Measurements from ENCODE around the gene ERVK3-1. TPM values are rescaled to one million over a fixed set of nuclear protein-coding genes. Genes with fewer than 3 reads are reported as not detected.

ERVK3-1 gene
- total RNA-seq, 1 experiment from 2014 or later: 84.0 TPM

GRCh38 chr19:58350871-58351557 lies 45.8 kb downstream of the ERVK3-1 start:
- in situ Hi-C loops (cut with HindIII; ENCODE audit: low pct_unique_long_range_greater_than_20kb, low sequenced_read_pairs) (no loop called here), intact Hi-C loops (cut with micrococcal nuclease; ENCODE audit: unreplicated experiment) (no loop called here)
- ATAC-seq: no peak
- H3K9me3 ChIP-seq (ENCODE audit: control insufficient read depth, insufficient read depth, low read depth, low read length): no peaks in the 10 kb centered on the region
- CTCF ChIA-PET: interaction anchor here (0.6 to 0.7 kb wide), 2 partner anchors 67 to 797 kb away, joined by 5 to 8 read pairs; no protein-coding TSS in a partner anchor
- TF ChIP-seq, protein P1, sequence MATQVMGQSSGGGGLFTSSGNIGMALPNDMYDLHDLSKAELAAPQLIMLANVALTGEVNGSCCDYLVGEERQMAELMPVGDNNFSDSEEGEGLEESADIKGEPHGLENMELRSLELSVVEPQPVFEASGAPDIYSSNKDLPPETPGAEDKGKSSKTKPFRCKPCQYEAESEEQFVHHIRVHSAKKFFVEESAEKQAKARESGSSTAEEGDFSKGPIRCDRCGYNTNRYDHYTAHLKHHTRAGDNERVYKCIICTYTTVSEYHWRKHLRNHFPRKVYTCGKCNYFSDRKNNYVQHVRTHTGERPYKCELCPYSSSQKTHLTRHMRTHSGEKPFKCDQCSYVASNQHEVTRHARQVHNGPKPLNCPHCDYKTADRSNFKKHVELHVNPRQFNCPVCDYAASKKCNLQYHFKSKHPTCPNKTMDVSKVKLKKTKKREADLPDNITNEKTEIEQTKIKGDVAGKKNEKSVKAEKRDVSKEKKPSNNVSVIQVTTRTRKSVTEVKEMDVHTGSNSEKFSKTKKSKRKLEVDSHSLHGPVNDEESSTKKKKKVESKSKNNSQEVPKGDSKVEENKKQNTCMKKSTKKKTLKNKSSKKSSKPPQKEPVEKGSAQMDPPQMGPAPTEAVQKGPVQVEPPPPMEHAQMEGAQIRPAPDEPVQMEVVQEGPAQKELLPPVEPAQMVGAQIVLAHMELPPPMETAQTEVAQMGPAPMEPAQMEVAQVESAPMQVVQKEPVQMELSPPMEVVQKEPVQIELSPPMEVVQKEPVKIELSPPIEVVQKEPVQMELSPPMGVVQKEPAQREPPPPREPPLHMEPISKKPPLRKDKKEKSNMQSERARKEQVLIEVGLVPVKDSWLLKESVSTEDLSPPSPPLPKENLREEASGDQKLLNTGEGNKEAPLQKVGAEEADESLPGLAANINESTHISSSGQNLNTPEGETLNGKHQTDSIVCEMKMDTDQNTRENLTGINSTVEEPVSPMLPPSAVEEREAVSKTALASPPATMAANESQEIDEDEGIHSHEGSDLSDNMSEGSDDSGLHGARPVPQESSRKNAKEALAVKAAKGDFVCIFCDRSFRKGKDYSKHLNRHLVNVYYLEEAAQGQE (IDR thresholded peaks at IDR 0.05; ENCODE audit: insufficient read depth in 1 of 2, low read depth in 2 of 2, low read length in 1 of 2): no peak
- TF ChIP-seq TCF7L2 (IDR thresholded peaks at IDR 0.05; ENCODE audit: low read depth, low read length): no peak
- TF ChIP-seq, protein P2, sequence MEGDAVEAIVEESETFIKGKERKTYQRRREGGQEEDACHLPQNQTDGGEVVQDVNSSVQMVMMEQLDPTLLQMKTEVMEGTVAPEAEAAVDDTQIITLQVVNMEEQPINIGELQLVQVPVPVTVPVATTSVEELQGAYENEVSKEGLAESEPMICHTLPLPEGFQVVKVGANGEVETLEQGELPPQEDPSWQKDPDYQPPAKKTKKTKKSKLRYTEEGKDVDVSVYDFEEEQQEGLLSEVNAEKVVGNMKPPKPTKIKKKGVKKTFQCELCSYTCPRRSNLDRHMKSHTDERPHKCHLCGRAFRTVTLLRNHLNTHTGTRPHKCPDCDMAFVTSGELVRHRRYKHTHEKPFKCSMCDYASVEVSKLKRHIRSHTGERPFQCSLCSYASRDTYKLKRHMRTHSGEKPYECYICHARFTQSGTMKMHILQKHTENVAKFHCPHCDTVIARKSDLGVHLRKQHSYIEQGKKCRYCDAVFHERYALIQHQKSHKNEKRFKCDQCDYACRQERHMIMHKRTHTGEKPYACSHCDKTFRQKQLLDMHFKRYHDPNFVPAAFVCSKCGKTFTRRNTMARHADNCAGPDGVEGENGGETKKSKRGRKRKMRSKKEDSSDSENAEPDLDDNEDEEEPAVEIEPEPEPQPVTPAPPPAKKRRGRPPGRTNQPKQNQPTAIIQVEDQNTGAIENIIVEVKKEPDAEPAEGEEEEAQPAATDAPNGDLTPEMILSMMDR (IDR thresholded peaks at IDR 0.05): no peak
- no peak for TF ChIP-seq POLR2AphosphoS5 (IDR thresholded peaks at IDR 0.05; ENCODE audit: low read depth, low read length)
- TF ChIP-seq SIN3A (IDR thresholded peaks at IDR 0.05; ENCODE audit: borderline replicate concordance, insufficient read depth, low read depth, low read length): no peak
- H3K4me3 ChIP-seq (ENCODE audit: low read depth in 2 of 2, low read length in 2 of 2): no peak overlapping the region
- H3K27me3 ChIP-seq (ENCODE audit: control insufficient read depth, insufficient read depth, low read length): no peaks in the 10 kb centered on the region
- no peak overlapping the region for H3K27ac ChIP-seq (ENCODE audit: low read length)
- no TSS peak for BruUV-seq (replicated peaks)
- peaks cover 8% of the 10 kb centered on the region; the same call in 1 of the 2 replicates for H3K4me1 ChIP-seq (ENCODE audit: control insufficient read depth, insufficient read depth, low read length)
- no peaks in the 10 kb centered on the region for H3K36me3 ChIP-seq (ENCODE audit: control insufficient read depth, insufficient read depth, low read length)
- POLR2A ChIA-PET: no interaction called here
- DNase-seq (ENCODE audit: low read depth, low spot score): no peak

DNA sequence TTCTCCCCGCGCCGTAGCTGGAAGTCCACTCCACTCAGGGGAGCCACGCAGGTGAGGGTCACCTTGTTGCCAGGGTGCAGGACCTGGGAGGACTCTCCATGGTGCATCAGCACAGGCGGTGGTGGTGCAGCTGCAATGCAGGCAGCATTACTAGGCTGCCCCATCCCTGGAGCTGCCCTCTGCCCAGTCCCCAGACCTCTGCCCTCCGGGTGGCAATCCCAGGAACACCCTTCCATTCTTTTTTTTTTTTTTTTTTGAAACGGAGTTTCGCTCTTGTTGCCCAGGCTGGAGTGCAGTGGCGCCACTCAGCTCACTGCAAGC lies 46.3 kb downstream of the ERVK3-1 start:
- POLR2A ChIA-PET: interaction anchor here (1.1 kb wide), 1 partner anchor 11 kb away, joined by 3 read pairs; the partner anchor contains the start of gene ZNF497
- intact Hi-C loops (cut with micrococcal nuclease; ENCODE audit: unreplicated experiment): no loop called here
- CTCF ChIA-PET: interaction anchor here (0.5 to 0.7 kb wide), 3 partner anchors 25 to 797 kb away, joined by 5 to 8 read pairs (median 5); no protein-coding TSS in a partner anchor
- no peak overlapping the region for H3K4me3 ChIP-seq (ENCODE audit: low read depth in 2 of 2, low read length in 2 of 2)
- DNase-seq (ENCODE audit: low read depth, low spot score) (no peak), ATAC-seq (no peak)
- H3K4me1 ChIP-seq (ENCODE audit: control insufficient read depth, insufficient read depth, low read length): peaks cover 8% of the 10 kb centered on the region; the same call in 1 of the 2 replicates
- H3K27me3 ChIP-seq (ENCODE audit: control insufficient read depth, insufficient read depth, low read length): no peaks in the 10 kb centered on the region
- H3K9me3 ChIP-seq (ENCODE audit: control insufficient read depth, insufficient read depth, low read depth, low read length): no peaks in the 10 kb centered on the region
- H3K36me3 ChIP-seq (ENCODE audit: control insufficient read depth, insufficient read depth, low read length): no peaks in the 10 kb centered on the region
- no peak overlapping the region for H3K27ac ChIP-seq (ENCODE audit: low read length)
- in situ Hi-C loops (cut with HindIII; ENCODE audit: low pct_unique_long_range_greater_than_20kb, low sequenced_read_pairs): no loop called here
- no TSS peak for BruUV-seq (replicated peaks)
- TF ChIP-seq POLR2AphosphoS5 (IDR thresholded peaks at IDR 0.05; ENCODE audit: low read depth, low read length) (no peak), SIN3A (IDR thresholded peaks at IDR 0.05; ENCODE audit: borderline replicate concordance, insufficient read depth, low read depth, low read length) (no peak), TCF7L2 (IDR thresholded peaks at IDR 0.05; ENCODE audit: low read depth, low read length) (no peak)
- TF ChIP-seq, protein P2 (IDR thresholded peaks at IDR 0.05): no peak
- TF ChIP-seq, protein P1 (IDR thresholded peaks at IDR 0.05; ENCODE audit: insufficient read depth in 1 of 2, low read depth in 2 of 2, low read length in 1 of 2): no peak
